Prostate gland (tissue), 2 donors: Measurements from ENCODE around the gene SMG6. TPM values are rescaled to one million over a fixed set of nuclear protein-coding genes. Genes with fewer than 3 reads are reported as not detected.

Source experiments
- DNase-seq: peaks from one replicate; pipeline ENCODE4 v3.0.0-alpha.2; 2019; ENCODE audit warnings: low spot score
- H3K27ac ChIP-seq, 2 donors: fragments of 200-600 bp; sonication (generic); 2 replicates each; pipeline ENCODE4 v1.5.1; 2017 to 2019
- H3K27me3 ChIP-seq: fragments of 200-600 bp; sonication (generic); replicated peaks from 2 replicates; pipeline ENCODE4 v1.5.1; 2019; ENCODE audit not compliant: insufficient read depth
- H3K36me3 ChIP-seq, 2 donors: fragments of 200-600 bp; sonication (generic); 1 replicate in 1 of 2; 2 replicates in 1 of 2; pipeline versions ENCODE4 v1.5.1 to v1.8.1; 2017 to 2019
- H3K4me1 ChIP-seq: fragments of 200-600 bp; sonication (generic); replicated peaks from 2 replicates; pipeline ENCODE4 v1.5.1; 2019
- H3K4me3 ChIP-seq, 2 donors: fragments of 200-600 bp; sonication (generic); 2 replicates each; pipeline ENCODE4 v1.5.1; 2017 to 2019
- H3K9me3 ChIP-seq: fragments of 200-600 bp; sonication (generic); 2 replicates; pipeline ENCODE4 v1.5.1; 2017
- POLR2A ChIP-seq: fragments of 450-650 bp; IDR thresholded peaks from one replicate; pipeline ENCODE4 v1.6.1; 2016; ENCODE audit warnings: antibody characterized with exemption, mild to moderate bottlenecking
- POLR2AphosphoS5 ChIP-seq: sonication (generic); formaldehyde crosslinking; IDR thresholded peaks from one replicate; pipeline ENCODE4 v1.6.1; 2017; ENCODE audit warnings: antibody characterized with exemption
- WGBS: methylation state at CpG from one replicate; pipeline ENCODE4 v1.1.5; 2018; 5-methylcytosine and 5-hydroxymethylcytosine counted together
- intact Hi-C: fragments of 100-400 bp; cut with DNase I; formaldehyde crosslinking; loops from one replicate; pipeline ENCODE4 v1.14.2; 2022
- total RNA-seq, 2 donors: library from RNA; depleted of rRNA; stranded (reverse); fragments of >200 nt; gene quantifications; one replicate each; pipeline ENCODE4 v1.1.0, GENCODE V29; 2016
- TF ChIP-seq, protein P1 (sequence below), 4 experiments: fragments of 200-600 bp in 2 of 4; fragments of 450-650 bp in 2 of 4; sonication (generic) in 2 of 4; IDR thresholded peaks; 1 replicate in 3 of 4; 2 replicates in 1 of 4; pipeline ENCODE4 v1.5.1; 2016 to 2019; ENCODE audit warnings: antibody characterized with exemption in 4 of 4, mild to moderate bottlenecking in 2 of 4, moderate library complexity in 2 of 4

The SMG6 gene
- total RNA-seq = 10 to 100 TPM; 23.8 to 56.0 TPM

DNA sequence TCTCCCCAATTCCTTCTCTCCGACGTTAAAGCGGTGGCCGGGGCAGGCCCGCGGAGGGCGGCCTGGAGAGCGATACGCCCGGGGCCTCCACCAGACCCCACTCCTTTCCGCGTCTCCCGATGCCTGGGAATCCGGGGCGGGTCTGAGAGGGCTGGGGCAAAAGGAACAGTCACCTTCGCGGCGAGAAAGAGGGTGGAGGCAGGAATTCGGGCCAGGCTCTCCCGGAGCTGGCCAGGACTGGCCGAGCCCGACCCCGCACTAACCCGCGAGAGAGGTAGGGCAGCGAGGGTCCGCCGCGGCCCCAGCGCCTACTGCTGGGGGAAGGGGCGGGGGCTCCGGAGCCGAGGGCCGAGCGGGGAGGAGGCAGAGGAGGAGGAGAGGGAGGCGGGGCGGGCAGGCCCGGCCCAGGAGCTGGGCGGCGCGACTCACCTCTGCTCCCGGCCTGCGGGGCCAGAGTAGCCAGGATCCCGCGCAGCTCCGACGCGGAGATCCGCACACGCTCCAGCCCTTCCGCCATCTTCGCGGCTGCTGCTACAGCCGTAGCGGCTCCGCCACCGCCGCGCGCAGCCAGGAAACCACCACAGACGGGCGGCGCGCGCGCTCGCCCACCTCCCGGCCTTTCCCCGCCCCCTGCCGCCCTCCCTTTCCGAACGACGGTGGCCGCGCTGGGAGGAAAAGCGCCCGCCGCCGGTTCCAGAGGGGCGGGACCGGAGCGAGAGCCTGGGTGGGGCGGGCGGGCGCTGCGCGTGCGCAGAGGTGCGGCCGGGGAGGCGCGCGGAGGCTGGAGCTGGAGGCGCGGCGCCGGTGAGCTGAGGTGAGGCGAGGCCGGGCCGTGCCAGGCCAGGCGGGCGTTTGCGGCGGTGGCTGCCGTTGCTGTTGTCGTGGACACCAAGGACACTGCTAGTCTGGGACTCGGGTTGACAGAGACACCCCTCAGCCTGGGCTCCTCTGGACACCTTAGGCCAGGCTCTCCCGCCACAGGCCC, at the start of gene SMG6, which contains the start of gene SRR:
Gene SMG6 (minus strand): TSS at position 582 of the 985 bp plus-strand sequence. CDS start 65 bp downstream, at position 517.
Gene SRR (plus strand): TSS at position 747 of the 985 bp plus-strand sequence. CDS start 11,611 bp downstream, outside the sequence.
- peaks cover 5% of the 10 kb centered on the region for H3K4me1 ChIP-seq
- peak within 1 kb of the TSS; percentile 95 to 96 for H3K4me3 ChIP-seq
- WGBS = under 1% methylated on average over 71 of the region's 108 CpGs
- H3K9me3 ChIP-seq = no peaks in the 10 kb centered on the region
- H3K36me3 ChIP-seq = peaks cover 0 to 12% of the 10 kb centered on the region in 2 donors
- TF ChIP-seq POLR2A = peak; percentile 65
- peak; percentile 49 for TF ChIP-seq POLR2AphosphoS5
- TF ChIP-seq, protein P1, sequence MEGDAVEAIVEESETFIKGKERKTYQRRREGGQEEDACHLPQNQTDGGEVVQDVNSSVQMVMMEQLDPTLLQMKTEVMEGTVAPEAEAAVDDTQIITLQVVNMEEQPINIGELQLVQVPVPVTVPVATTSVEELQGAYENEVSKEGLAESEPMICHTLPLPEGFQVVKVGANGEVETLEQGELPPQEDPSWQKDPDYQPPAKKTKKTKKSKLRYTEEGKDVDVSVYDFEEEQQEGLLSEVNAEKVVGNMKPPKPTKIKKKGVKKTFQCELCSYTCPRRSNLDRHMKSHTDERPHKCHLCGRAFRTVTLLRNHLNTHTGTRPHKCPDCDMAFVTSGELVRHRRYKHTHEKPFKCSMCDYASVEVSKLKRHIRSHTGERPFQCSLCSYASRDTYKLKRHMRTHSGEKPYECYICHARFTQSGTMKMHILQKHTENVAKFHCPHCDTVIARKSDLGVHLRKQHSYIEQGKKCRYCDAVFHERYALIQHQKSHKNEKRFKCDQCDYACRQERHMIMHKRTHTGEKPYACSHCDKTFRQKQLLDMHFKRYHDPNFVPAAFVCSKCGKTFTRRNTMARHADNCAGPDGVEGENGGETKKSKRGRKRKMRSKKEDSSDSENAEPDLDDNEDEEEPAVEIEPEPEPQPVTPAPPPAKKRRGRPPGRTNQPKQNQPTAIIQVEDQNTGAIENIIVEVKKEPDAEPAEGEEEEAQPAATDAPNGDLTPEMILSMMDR (IDR thresholded peaks at IDR 0.05) = peak in 1 of 4 experiments; percentile 3
- H3K27ac ChIP-seq = peak within 1 kb of the TSS; percentile 95 to 96
- intact Hi-C loops = no loop called here
- DNase-seq = peak; percentile 90
- H3K27me3 ChIP-seq = no peaks in the 10 kb centered on the region

DNA sequence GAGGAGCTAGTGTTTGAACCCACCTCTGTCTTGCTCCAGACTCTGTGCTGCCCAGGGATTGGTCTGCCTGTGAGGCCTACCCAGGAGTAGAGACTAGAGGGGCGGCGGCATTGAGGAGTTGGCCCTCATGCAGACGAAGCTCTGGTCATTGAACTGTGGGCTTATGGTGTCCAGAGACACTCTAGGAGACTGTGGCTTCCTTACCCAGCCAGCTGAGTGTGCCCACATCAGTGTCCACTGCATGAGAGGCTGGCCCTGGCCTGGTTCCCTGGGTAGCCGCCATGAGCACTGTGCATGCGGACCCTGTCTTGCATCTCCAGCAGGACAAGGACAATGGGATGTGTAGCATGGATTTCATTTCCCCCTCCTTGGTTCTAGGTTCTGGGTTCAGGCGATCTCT, 47.7 kb upstream of the SMG6 start:
- no peak for DNase-seq
- no peak overlapping the region for H3K27ac ChIP-seq
- H3K27me3 ChIP-seq = no peaks in the 10 kb centered on the region
- no peak for TF ChIP-seq POLR2A
- TF ChIP-seq, protein P1 (IDR thresholded peaks at IDR 0.05) = no peak
- TF ChIP-seq POLR2AphosphoS5 = no peak
- 94% methylated on average over 6 of the region's 6 CpGs for WGBS
- H3K4me3 ChIP-seq = no peak overlapping the region
- intact Hi-C loops = no loop called here
- H3K4me1 ChIP-seq = peaks cover 7% of the 10 kb centered on the region
- H3K9me3 ChIP-seq = no peaks in the 10 kb centered on the region
- no peaks in the 10 kb centered on the region for H3K36me3 ChIP-seq

DNA sequence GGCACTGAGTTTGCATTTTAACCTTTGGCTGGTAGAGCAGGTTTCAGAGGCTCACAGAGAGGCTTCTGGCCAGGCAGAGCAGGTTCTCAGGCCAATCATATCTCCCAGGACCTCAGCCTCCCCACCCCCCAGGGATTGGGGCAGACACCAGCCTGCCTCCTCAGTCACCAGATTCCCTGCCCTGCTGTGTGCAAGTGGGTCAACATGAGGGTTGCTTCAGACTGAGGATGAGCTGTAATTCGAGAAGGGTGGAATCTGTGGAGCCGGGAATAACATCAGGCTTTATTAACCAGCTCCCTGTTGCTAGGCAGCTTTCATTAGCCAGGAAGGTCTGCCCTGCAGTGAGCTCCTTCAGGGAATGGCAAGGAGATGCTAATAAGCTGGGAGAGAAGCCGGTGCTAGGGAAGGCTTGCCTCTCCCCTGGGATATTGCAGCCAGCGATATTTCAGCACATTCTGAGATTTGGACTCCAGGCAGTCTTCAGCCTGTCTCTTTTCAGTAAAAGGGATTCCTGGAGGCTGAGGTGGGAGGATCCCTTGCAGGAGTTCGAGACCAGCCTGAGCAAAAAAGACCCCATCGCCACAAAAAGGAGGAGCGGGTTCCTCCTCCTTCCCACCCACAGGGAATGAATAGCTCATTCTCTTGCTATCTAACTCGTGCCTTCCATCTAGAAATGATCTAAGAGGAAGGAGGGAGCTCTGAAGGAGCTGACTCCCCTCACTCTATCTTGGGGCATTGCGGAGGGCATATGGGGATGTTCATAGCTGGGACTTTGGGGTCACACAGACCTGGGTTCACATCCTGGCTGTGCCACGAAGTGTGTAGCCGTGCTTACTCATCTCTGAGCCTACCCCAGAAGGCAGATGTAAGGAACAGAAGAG, 44.5 kb upstream of the SMG6 start:
- WGBS = 42% methylated on average over 11 of the region's 11 CpGs
- DNase-seq = peak; percentile 86

DNA sequence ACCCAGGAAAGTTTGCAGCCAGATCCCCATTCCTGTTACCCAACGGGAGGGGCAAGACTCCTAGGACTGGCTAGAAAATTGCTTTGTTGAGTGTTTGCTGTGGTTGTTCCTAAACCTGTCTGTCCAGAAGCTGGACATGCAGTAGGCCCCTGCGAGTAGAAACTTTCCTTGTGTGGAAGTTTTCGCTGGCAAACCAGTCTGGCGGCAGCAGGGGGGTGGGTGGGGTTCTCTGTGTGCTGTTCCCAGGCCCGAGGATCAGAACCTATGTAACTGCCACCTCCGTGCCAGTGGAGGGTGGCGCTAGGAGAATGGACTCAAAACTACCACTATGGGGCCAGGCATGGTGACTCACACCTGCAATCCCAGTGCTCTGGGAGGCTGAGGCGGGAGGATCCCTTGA, 42.9 kb upstream of the SMG6 start:
- peak; percentile 82 for DNase-seq
- Histone ChIP-seq H3K4me1 (peaks cover 16% of the 10 kb centered on the region), H3K27ac (peak overlapping the region; percentile 87 to 91), H3K9me3 (no peaks in the 10 kb centered on the region), H3K27me3 (no peaks in the 10 kb centered on the region), H3K4me3 (no peak overlapping the region), H3K36me3 (no peaks in the 10 kb centered on the region)
- intact Hi-C loops = no loop called here
- TF ChIP-seq, protein P1 (IDR thresholded peaks at IDR 0.05) = peak in 1 of 4 experiments; percentile 33
- peak; percentile 80 for TF ChIP-seq POLR2AphosphoS5
- TF ChIP-seq POLR2A = peak; percentile 30
- 48% methylated on average over 8 of the region's 8 CpGs for WGBS

More for the DNA sequence above, 44.5 kb upstream of the SMG6 start:
- no peaks in the 10 kb centered on the region for H3K36me3 ChIP-seq
- TF ChIP-seq, protein P1 (IDR thresholded peaks at IDR 0.05) = no peak
- TF ChIP-seq POLR2AphosphoS5 (peak; percentile 89), POLR2A (peak; percentile 25)
- H3K27me3 ChIP-seq = no peaks in the 10 kb centered on the region
- intact Hi-C loops = no loop called here
- H3K27ac ChIP-seq = peak overlapping the region; percentile 87 to 91
- peaks cover 16% of the 10 kb centered on the region for H3K4me1 ChIP-seq
- no peak overlapping the region for H3K4me3 ChIP-seq
- no peaks in the 10 kb centered on the region for H3K9me3 ChIP-seq
